T-helper 1 cell treated with Interleukin-12 subunit alpha and Interleukin-12 subunit beta and Interleukin-4 antibody, amounts not matched to agents 30 ng/mL and 1 ng/mL, for 36 hours (primary cell): ENCODE measurements around the gene PNMT. TPM values are rescaled to one million over a fixed set of nuclear protein-coding genes. Genes with fewer than 3 reads are reported as not detected.

Experiments
- intact Hi-C: fragments of 100-400 bp; cut with micrococcal nuclease; formaldehyde crosslinking; loops from one replicate; pipeline ENCODE4 v1.15.1; 2024
- total RNA-seq: library from RNA; stranded (reverse); gene quantifications from 2 replicates; pipeline ENCODE4 v1.2.3, GENCODE V29; 2022

The PNMT gene
- total RNA-seq, 1 donor from 2014 or later, result not detected

DNA sequence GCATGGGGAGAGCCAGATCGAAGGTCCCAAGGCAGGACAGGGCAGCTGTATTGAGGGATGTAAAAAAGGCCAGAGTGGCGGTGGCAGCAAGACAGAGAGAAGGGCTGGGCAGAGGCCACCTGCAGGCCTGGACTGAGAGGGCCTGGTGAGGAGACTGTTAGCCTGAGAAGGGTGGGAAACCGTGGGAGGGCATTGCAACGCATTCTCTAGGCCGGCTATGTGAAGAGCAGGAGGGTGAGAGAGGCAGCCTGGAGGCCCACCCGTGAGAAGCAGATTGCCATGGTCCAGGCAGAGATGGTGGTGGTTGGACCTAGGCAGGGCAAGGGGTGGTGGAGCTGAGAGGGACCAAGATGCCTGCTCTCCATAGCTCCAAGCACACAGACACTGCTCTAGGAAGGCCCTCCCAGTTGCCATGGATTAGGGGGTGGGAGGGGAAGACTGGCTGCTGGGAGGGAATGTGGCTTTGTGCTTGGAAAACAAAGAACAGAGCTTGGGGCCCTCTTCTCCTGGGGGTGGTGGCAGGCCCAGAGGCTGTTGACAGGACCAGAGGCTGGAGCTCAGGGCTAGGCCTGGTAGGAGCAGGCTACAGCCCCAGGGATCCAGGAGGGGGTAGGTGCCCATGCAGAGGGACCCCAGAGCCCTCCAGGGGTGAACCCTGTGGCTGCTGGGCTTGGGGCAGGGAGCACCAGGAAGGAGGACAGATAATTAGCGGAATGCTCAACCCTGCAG, 15.5 kb upstream of the PNMT start:
- intact Hi-C loops, result no loop called here

DNA sequence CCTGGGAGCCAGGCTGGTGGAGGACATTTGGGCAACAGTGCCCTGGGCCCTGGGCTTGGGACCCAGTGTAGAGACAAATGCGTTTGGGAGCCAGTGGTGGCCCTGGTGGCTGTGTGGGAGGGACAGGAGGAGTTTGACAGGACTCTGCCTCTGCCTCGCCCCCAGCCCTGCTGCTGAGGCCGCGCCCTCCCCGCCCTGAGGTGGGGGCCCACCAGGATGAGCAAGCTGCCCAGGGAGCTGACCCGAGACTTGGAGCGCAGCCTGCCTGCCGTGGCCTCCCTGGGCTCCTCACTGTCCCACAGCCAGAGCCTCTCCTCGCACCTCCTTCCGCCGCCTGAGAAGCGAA, 15.0 kb upstream of the PNMT start:
- intact Hi-C loops, result no loop called here

- intact Hi-C loops, result loop anchor here (1.0 kb wide), 1 partner anchor 31 kb away; no protein-coding TSS in a partner anchor
Measured at GRCh38 chr17:39653662-39654331, 14.5 kb upstream of the PNMT start.

- intact Hi-C loops, result no loop called here
Measured at GRCh38 chr17:39655105-39655504, 13.1 kb upstream of the PNMT start.

GRCh38 chr17:39658346-39658745, 9.9 kb upstream of the PNMT start:
- intact Hi-C loops, result no loop called here

DNA sequence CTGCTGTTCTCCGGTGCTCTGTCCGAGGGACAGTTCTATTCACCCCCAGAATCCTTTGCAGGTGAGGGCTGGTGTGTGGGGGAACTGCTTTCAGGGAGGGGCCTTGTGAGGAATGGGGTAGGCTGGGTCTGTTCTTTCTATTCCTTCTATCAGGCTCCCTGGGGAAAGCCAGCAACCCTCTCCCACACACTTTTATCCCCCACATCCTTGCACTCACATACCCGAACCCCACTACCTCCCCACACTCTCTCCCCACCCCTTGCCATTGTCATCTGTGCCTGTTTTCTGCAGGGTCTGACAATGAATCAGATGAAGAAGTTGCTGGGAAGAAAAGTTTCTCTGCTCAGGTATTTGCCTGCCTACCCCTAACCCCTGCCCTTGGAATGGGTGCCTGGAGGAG, 9.5 kb upstream of the PNMT start:
- intact Hi-C loops, result no loop called here

- intact Hi-C loops, result no loop called here
Measured at GRCh38 chr17:39659279-39660010, 8.8 kb upstream of the PNMT start.

DNA sequence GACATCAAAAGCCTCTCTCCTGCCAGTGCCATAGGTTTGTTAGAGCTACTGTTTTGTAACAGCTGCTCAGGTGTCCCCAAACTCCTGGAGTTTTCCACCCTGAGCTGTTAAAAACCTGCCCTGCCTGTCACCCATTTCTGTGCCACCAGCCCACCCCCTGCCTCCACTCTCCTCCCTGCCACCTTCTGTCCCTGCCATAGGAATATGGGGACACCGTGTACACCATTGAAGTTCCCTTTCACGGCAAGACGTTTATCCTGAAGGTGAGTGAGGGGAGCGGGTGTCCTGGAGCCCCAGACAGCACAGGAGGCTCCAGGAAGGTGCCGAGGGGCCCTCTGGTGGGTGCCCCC, 8.3 kb upstream of the PNMT start:
- intact Hi-C loops, result no loop called here

DNA sequence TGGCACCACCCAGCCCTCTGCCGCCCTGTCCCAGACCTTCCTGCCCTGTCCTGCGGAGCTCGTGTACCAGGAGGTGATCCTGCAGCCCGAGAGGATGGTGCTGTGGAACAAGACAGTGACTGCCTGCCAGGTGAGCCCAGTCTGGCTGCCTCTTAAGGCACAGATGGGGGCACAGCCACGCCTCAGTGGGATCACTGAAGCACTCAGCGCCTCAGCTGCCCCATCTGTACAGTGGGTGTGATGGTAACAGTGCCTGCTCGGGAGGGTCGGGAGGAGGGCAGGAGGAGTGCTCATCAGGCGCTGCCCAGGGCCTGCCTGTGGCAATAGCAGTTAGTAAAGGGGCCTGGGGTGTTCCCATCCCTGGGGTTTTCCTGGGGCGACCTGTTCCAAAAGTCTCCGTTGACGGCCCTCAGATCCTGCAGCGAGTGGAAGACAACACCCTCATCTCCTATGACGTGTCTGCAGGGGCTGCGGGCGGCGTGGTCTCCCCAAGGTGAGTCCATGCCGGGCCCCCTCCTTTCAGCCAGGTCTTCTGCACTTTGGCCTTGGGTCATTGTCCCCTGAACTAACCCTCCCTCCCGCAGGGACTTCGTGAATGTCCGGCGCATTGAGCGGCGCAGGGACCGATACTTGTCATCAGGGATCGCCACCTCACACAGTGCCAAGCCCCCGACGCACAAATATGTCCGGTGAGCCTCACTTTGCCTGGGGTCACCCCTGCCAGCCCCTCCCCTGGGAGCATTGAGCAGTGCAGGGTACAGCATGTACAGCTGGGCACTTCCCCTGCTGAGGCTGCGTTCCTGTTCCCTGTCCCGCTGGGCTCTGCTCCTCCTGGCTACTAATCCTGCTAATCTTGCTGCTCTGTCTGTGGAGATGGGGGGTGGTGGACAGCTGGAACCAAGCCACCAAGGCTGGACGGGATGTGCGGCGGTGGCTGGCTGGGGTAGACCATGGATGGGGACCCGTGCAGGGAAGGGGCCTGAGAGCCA, 7.6 kb upstream of the PNMT start:
- intact Hi-C loops, result no loop called here

DNA sequence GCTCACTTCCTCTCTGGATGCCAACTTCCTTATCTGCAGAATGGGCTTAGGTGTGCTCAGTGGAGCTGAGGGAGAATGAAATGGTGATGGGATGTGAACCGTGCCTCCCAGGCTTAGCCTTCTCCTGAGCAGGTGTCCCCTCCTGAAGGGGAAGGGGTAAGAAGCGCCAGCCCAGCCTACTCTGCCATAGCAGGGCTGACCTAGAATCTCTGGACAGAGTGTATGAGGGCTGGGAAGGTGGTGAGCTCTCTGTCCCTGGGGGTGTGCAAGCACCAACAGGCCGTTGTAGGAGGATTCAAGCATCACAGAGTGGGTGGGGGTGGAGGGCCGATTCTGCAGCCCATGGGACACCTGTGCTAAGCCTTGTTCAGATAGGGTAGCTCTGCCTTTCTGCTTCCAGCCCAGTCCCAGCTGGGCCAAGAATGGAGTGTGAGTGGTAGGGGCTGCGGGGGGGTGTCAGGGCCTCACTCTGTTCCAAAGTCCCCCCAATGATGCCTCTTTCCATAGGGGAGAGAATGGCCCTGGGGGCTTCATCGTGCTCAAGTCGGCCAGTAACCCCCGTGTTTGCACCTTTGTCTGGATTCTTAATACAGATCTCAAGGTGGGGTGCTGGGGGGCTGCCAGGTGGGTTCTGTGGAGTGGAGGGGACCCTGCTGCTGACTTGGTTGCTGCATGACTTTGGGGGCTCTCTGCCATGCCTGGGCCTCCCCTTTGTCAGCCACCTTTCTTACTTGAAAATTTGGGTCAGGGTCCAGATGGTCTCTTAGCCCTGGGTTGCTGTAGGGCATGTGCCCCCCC, 6.3 kb upstream of the PNMT start:
- intact Hi-C loops, result no loop called here

GRCh38 chr17:39662551-39663339, 5.5 kb upstream of the PNMT start:
- intact Hi-C loops, result no loop called here

GRCh38 chr17:39663340-39663687, 4.9 kb upstream of the PNMT start:
- intact Hi-C loops, result no loop called here

GRCh38 chr17:39663688-39664580, 4.3 kb upstream of the PNMT start:
- intact Hi-C loops, result no loop called here

- intact Hi-C loops, result no loop called here
Measured at GRCh38 chr17:39664581-39665561, 3.4 kb upstream of the PNMT start, which contains the start of gene TCAP. TSS of gene TCAP (plus strand) at chr17:39665349. CDS start at chr17:39665360, 11 bp downstream.

- intact Hi-C loops, result no loop called here
Measured at GRCh38 chr17:39665642-39666224, 2.5 kb upstream of the PNMT start.

- intact Hi-C loops, result no loop called here
Measured at GRCh38 chr17:39666231-39666600, 2.0 kb upstream of the PNMT start.

DNA sequence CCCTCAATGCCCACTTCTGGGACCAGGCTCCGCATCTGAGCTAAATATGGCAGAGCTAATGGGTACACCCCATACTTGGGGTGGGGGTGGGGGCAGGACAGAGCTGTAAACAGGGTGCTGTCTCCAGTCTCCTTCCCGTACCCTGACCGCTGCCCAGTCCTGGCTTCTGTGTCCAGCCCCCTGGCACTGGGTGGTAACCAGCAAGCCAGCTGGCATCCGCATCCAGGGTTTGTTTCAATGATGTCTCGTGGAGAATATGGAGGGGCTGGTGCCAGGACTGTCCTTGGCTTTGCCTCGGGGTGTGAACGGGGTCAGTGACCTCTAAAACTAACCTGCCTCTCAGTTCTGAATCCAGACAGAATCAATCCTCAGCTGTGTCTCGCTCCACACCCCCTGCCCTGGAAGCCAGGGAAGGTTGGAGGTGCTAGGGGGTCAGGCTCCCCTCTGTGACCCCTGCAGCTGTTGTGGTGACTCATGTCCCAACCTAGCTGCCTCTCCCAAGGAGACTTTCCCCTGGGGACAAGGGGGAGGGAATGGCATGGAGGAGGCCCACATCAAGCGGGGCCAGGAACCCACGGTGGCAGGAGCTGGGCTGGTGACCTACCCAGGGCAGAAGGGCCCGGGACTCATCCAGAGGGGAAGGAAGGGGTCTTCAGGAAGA, 1.5 kb upstream of the PNMT start:
- intact Hi-C loops, result no loop called here
